Measurements from ENCODE around the gene MRLN. TPM values are rescaled to one million over a fixed set of nuclear protein-coding genes. Genes with fewer than 3 reads are reported as not detected.
"Not testable (repeated sequence)": the region's sequence is repeated elsewhere in the genome, so short reads cannot be mapped to it uniquely, and the experiment has no call there.

The MRLN gene
- total RNA-seq, 1 experiment from 2014 or later: not detected

DNA sequence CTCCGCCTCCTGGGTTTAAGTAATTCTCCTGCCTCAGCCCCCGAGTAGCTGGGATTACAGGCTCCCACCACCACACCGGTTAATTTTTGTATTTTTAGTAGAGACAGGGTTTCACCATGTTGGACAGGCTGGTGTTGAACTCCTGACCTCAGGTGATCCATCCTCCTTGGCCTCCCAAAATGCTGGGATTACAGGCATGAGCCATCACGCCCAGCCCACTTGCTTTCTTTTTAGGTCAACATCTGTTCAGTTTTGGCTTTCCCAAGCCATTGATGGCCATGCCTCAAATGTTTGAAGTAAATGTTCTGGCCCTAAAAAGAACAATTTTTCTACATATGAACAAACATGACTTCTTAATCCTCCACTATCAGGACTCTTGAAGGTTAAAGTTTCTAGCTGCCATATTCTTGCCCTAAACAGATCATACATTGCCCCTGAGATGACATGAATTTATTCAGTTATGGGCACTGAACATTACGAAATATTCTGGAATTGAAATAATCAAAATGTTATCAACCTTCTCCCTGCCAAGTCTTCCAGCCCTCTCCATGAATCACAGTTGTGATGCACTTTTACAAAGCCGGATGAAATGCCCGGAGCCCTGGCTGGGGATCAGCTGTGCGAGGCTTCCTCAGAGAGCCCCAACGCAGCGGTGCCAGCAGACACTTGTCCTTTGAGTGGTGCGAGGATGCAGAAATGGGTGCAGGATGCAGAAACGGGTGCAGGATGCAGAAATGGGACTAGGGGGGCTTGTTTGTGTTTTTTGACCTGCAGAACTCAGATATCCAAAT lies 2.9 kb downstream of the MRLN start:
- DNase-seq (ENCODE audit: low spot score): peak; percentile 76
- in situ Hi-C loops (cut with HindIII; ENCODE audit: low sequenced_read_pairs): no loop called here

DNA sequence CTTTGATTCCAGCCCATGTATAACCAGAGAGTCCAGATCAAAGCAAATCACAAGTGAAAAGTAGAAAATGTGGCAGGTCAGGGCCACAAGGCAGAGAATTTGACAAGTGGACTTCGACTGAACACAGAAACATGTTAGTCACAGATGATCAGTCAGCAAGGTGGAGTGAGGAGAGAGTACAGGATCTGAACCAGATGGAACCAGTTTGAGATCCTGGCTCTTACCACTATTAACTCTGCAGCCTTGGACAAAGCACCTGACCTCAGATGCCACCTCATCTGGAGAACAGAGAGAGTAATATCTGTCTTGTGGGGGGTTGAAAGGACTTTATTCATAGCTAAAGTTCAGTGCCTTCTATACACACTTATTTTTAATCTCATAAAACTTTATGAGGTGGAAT lies 4.4 kb downstream of the MRLN start:
- in situ Hi-C loops (cut with HindIII; ENCODE audit: low sequenced_read_pairs): no loop called here
- DNase-seq (ENCODE audit: low spot score): peak; percentile 91

DNA sequence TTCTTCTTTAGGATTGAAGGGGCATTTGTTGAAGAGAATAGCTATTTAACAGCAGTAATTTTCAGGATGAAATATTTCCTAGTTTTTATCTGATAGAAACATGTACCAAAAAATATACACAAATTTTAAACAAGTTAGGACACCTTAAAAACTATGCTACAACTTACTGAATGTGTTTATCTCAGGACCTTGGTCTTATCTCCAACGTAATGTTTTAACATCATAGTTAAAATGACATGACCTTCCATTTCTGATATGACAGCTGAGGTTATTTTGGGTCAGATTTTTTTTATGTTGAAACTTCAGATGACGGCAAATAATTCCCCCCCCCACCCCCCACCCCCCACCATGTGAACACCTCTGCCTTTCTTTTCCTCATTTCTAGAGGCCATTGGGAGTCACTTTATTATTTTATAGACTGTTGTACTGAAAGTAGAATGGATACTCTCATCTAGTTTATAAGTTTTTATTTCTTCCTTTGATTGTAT lies 8.0 kb downstream of the MRLN start:
- DNase-seq (ENCODE audit: low spot score): no peak
- in situ Hi-C loops (cut with HindIII; ENCODE audit: low sequenced_read_pairs): no loop called here

DNA sequence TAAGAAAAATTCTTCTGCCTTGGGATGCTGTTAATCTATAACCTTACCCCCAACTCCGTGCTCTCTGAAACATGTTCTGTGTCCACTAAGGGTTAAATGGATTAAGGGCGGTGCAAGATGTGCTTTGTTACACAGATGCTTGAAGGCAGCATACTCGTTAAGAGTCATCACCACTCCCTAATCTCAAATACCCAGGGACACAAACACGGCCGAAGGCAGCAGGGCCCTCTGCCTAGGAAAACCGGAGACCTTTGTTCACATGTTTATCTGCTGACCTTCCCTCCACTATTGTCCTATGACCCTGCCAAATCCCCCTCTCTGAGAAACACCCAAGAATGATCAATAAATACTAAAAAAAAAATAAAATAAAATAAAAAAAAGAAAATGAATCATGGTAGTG lies 8.5 kb downstream of the MRLN start:
- DNase-seq (ENCODE audit: low spot score); in situ Hi-C loops (cut with HindIII; ENCODE audit: low sequenced_read_pairs): not testable (repeated sequence)

DNA sequence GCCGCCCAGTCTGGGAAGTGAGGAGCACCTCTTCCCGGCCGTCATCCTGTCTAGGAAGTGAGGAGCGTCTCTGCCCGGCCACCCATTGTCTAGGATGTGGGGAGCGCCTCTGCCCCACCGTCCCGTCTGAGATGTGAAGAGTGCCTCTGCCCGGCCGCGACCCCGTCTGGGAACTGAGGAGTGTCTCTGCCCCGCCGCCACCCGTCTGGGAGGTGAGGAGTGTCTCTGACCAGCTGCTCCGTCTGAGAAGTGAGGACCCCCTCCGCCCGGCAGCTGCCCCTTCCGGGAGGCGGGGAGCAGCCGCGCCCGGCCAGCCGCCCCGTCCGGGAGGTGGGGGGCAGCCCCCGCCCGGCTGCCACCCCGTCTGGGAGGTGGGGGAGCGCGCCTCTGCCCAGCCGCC lies 9.1 kb downstream of the MRLN start:
- DNase-seq (ENCODE audit: low spot score); in situ Hi-C loops (cut with HindIII; ENCODE audit: low sequenced_read_pairs): not testable (repeated sequence)

DNA sequence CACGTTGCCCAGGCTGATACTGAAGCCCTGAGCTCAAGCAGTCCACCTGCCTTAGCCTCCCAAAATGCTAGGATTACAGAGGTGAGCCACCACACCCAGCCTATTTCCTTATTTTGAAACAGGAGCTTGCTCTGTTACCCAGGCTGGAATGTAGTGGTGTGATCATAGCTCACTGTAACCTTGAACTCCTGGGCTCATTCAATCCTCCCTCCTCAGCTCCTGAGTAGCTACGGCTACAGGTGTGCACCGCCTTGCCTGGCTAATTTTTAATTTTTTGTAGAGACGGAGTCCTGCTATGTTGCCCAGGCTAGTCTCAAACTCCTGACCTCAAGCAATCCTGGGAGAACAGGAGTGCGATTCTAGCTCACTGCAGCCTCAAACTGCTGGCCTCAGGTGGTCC lies 11.7 kb downstream of the MRLN start:
- no peak for DNase-seq (ENCODE audit: low spot score)
- in situ Hi-C loops (cut with HindIII; ENCODE audit: low sequenced_read_pairs): no loop called here

DNA sequence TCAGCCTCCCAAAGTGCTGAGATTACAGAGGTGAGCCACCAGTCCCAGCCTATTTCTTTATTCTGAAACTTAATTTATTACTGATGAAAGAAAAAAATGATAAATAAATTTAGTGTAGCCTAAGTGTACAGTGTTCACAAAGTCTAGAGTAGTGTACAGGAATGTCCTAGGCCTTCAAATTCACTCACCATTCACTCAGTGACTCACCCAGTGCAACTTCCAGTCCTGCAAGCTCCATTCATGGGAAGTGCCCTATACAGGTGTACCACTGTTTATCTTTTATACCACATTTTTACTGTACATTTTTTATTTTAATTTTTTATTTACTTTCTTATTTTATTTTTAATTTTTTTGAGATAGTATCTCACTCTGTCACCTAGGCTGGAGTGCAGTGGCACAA lies 12.2 kb downstream of the MRLN start:
- no peak for DNase-seq (ENCODE audit: low spot score)
- in situ Hi-C loops (cut with HindIII; ENCODE audit: low sequenced_read_pairs): no loop called here

DNA sequence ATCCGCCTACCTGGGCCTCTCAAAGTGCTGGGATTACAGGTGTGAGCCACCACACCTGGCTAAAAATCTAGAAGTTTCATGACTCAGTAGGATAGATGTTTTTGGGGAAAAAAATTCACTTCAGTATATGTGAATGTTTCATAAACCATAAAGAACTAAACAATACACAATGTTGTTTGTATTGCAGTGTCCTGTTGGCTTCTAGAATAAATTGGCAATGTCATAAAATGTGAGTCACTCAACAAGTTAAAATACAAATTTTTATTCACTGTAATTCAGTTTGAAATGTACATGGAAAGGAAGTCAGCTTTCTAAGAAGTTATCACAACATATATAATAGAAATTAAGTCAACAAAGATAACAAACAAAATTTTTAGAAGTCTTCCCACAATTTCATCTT lies 16.5 kb downstream of the MRLN start:
- in situ Hi-C loops (cut with HindIII; ENCODE audit: low sequenced_read_pairs): no loop called here
- no peak for DNase-seq (ENCODE audit: low spot score)

DNA sequence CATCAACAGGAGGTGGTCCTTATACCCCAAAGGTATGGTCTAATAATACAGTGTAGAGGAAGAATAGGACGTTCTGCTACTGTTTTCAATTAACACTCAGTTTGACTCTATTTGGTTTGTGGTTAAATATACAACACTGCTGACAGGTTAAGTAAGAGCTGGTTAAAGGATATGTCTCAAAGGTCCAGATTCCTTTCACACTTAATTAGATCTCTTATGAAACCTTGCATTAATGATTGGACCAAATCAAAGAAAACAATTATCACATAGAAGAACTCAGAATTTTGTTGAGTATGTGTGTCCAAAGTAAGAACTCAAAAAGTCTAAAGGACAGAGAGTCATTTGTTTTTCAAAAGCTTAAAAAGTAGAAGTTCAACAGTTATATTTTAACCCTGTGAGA lies 18.0 kb downstream of the MRLN start:
- in situ Hi-C loops (cut with HindIII; ENCODE audit: low sequenced_read_pairs): no loop called here
- no peak for DNase-seq (ENCODE audit: low spot score)

DNA sequence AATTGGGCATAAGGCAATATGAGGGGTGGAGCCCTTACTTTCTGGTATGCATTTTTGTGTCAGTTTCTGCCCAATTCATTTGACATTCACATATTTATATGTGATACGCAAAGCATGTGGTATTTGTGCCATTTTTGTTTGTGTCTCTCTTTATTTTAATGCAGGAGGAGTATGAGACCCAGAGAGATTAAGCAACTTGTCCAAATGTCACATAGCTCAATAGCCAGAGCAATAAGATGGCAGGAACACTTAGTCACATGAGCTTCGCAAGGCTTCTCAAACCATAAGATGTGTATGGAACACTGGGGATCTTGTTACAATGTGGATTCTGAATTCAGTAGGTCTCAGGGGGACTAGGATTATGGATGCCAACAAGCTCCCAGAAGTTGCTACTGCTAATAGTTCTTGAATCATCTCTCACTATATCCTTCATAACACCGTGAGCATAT lies 19.2 kb downstream of the MRLN start:
- in situ Hi-C loops (cut with HindIII; ENCODE audit: low sequenced_read_pairs): no loop called here
- no peak for DNase-seq (ENCODE audit: low spot score)

DNA sequence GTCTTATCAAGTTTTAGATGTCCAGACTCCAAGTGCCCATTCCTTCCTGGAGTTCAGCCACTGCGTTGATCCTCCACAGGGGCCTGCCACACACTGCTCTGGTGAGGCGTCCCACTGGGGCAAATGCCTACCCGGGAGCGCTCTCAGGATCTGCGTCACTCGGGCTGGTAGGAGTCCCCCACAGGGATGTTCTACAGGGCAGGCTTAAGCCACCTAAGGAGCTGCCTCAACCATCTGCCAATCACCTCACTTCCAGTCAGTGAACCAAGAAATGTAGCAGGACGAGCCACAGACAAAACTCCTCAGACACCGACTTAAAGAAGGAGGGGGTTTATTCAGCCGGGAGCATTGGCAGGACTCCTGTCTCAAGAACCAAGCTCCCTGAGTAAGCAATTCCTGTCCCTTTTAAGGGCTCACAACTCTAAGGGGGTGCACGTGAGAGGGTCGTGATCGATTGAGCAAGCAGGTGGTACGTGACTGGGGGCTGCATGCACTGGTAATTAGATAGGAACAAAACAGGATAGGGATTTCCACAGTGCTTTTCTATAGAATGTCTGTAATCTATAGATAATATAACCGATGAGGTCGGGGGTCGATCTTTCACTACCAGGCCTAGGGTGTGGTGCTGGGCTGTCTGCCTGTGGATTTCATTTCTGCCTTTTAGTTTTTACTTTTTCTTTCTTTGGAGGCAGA lies 19.8 kb downstream of the MRLN start:
- in situ Hi-C loops (cut with HindIII; ENCODE audit: low sequenced_read_pairs); DNase-seq (ENCODE audit: low spot score): not testable (repeated sequence)

DNA sequence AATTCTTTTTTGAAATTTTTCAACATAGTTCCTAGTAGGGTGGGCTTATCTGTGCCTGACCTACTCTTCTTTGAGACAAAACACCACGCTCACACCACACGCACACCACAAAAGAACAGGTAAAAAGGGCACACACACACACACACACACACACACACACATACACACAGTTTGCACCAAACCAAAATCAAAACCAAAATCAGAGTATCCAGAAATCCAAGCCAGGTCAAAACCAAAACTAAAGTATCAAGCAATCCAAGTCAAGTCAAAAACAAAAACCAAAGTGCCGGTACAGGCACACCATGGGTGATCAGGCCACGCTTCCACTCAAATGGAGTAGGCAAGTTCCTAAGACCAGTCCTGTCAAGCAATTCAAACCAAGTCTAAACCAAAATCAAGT lies 20.4 kb downstream of the MRLN start:
- in situ Hi-C loops (cut with HindIII; ENCODE audit: low sequenced_read_pairs); DNase-seq (ENCODE audit: low spot score): not testable (repeated sequence)

DNA sequence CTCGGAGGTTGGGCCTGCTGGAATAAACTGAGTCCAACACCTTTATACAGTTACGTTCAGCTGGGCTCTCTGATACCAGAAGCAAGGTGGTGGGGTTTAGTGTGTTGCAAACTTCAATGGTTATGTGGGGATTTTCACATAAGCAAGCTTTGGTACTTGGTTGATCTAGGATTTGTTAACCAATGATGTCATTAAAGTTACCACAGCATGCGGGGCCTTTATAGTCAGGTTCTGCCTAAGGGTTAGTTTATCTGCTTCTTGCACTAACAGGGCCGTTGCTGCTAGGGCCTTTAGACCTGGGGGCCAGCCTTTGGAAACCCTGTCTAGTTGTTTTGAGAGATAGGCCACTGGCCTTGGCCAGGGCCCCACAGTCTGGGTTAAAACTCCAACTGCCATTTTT lies 24.1 kb downstream of the MRLN start:
- DNase-seq (ENCODE audit: low spot score); in situ Hi-C loops (cut with HindIII; ENCODE audit: low sequenced_read_pairs): not testable (repeated sequence)

DNA sequence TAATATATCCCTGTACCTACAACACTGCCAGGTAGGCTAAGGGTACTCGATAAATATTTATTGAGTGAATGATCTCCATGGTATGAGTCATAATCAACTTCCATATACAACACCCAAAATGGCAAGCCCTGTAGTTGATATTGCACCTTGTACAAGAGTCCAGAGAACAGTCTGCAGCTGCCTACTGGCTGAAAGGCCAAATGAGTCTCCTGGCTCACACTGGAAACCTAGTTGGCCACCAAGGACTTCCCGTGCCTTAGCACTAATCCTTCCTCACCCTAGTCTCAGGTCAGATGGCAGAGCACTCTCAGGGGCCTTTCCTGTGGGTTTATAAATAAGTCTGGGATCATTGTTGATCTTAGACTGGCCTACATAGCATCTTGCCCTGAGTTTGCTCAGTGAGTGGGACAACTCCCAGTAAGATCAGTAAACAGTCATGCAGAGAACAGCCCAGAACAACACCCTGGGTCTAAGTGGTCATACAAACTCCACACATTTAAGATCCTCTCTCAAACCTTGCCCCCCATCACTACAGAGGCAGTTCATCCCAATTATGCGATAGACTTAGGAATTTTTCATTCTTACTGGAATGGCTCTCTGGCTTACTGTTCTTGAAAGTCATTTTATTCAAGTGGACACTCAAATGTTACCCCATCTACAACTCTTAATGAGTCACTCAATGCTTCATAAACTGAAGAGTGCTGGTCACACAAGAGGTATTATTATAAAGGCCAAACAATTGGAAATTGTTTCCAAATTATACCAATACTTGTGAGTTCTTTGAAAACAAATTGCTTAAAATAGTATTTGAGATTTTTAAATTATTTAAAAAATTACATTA lies 28.9 kb downstream of the MRLN start:
- in situ Hi-C loops (cut with HindIII; ENCODE audit: low sequenced_read_pairs): no loop called here
- DNase-seq (ENCODE audit: low spot score): no peak

DNA sequence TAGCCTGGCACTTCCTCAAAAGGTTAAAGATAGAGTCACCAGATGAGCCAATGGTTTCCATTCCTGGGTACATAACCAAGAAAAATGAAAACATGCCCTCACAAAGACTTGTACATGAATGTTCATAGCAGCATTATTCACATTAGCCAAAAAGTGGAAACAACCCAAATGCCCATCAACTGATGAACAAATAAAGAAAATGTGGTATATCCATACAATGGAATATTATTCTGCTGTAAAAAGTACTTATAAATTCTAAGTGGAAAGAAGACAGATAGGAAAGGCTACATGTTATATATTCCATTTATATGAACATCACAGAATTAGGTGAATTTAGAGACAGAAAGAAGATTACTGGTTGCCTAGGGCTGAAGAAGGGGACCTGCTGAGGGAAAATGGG lies 32.9 kb downstream of the MRLN start:
- in situ Hi-C loops (cut with HindIII; ENCODE audit: low sequenced_read_pairs): no loop called here
- DNase-seq (ENCODE audit: low spot score): no peak

DNA sequence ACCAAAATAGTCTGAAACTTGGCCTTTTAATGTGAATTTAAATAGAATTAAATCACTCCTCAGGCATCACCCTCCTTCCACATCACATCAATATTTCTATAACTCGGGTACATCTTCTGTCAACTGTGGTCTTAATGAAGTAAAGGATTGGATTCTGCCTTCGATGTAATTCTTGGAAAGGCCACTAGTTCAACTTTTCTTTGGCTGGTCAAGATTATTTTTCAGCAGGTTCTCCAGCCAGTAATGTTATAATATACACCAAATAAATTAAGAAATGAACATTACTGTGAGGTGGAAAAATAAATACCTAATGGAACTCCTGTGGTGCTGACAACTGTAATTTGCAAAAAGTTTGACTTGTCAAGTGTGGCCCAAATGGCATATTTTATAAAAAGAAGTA lies 33.9 kb downstream of the MRLN start:
- no peak for DNase-seq (ENCODE audit: low spot score)
- in situ Hi-C loops (cut with HindIII; ENCODE audit: low sequenced_read_pairs): no loop called here

DNA sequence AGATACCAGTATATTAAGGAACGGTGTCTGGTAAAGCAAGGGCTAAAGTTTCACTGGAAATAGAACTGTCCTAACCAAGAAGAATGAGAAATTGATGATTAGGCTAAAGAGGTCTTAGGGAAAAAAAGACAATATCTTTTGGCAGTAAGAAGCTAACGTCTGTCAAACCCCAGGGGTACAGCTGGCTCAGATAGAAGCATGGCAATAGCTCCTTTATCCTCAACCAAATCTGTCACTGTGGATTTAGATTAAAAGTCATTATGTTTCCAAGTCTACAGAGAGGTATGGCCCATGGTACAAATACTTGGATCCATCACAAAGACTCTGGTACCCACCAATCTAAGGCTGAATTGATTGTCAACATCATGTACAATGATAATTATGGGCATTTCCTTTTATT lies 35.0 kb downstream of the MRLN start:
- peak; percentile 48 for DNase-seq (ENCODE audit: low spot score)
- in situ Hi-C loops (cut with HindIII; ENCODE audit: low sequenced_read_pairs): no loop called here

DNA sequence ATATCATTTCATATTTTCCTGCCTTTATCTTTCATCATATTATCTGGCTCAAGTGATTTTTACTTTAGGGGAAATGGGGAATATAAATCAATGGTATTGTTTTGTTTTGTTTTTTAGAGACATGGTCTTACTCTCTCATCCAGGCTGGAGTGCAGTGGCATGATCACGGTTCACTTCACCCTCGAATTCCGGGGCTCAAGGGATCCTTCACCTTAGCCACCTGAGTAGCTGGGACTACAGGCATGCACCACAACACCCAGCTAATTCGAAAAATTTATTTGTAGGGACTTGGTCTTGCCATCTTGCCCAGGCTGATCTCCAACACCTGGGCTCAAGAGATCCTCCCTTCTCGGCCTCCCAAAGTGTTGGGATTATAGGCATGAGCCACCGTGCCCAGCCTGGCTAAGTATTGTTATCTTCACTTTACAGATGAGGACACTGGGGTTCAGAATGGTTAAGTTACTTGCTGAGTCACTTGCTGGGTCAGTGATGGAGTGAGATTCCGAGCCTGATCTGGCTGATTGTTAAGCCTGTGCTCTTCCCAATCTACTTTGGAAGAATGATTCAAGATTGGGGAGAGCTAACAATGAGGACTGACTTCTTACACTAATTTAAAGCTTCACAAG lies 39.9 kb downstream of the MRLN start:
- in situ Hi-C loops (cut with HindIII; ENCODE audit: low sequenced_read_pairs): no loop called here
- no peak for DNase-seq (ENCODE audit: low spot score)

DNA sequence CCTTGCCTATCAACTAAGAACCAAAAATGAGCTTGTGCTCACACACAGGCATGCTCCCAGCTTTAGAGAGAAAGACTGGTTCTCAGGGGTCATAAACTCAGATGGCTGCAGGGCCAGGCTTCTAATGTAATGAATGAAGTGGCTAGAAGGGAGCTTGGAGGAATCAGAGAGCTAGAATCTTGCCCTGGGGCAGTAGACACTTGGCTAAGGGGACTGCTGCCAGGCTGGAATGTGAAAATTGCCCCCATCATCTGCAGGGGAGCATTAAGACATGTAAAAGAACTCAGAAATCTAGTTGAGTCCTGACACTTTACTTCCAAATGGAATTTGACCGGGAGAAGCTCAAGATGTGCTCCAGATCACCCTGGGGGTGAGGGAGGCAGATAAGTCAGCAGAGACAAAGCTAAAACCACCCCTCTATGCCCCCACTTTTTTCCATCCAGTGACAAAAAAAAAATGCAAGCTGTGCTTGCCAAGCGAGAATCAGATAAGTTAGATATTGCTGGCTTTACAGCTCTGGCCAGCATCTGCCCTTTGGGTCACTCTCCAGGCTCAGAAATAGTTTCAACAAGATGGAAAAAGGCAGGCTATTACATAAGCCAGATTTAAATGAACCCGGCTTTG lies 41.3 kb downstream of the MRLN start:
- DNase-seq (ENCODE audit: low spot score): no peak
- in situ Hi-C loops (cut with HindIII; ENCODE audit: low sequenced_read_pairs): no loop called here

All from G401 (cell line).